ENCODE data around the gene RRP9. TPM values are rescaled to one million over a fixed set of nuclear protein-coding genes. Genes with fewer than 3 reads are reported as not detected.

Gene RRP9
- total and polyA plus RNA-seq, 2 donors (not counting 1 experiment from before 2014, with no cell fraction given): 16.7 to 21.9 TPM

- WGBS (ENCODE audit: insufficient coverage): 95% methylated on average over 10 of the region's 10 CpGs
- Mint-ChIP-seq H3K27ac (no peak overlapping the region), H3K4me1 (peaks cover 7% of the 10 kb centered on the region), H3K4me3 (no peak overlapping the region), H3K9me3 (ENCODE audit: insufficient read depth) (no peaks in the 10 kb centered on the region), H3K27me3 (no peaks in the 10 kb centered on the region)
- Histone ChIP-seq H3K4me1 (ENCODE audit: control insufficient read depth in 2 of 2, insufficient read depth in 2 of 2, low read length in 2 of 2) (peaks cover 7 to 8% of the 10 kb centered on the region in 2 donors), H3K4me3 (ENCODE audit: control extremely low read depth in 1 of 5, extremely low read depth in 1 of 5, insufficient read depth in 1 of 5, low read depth in 2 of 5, low read length in 4 of 5) (no peak overlapping the region), H3K9me3 (ENCODE audit: control extremely low read depth in 1 of 3, control insufficient read depth in 2 of 3, insufficient read depth in 1 of 3, low read length in 2 of 3) (peaks cover 0 to 2% (median 0%) of the 10 kb centered on the region in 3 donors), H3K4me2 (replicated peaks; ENCODE audit: low read depth, low read length, poor library complexity, severe bottlenecking) (no peak overlapping the region), H3K79me2 (ENCODE audit: control insufficient read depth, insufficient read depth, low read length) (no peaks in the 10 kb centered on the region), H4K20me1 (ENCODE audit: control insufficient read depth, insufficient read depth, low read length, poor library complexity, severe bottlenecking) (no peaks in the 10 kb centered on the region), H3K27me3 (replicated peaks in 1 of 4; ENCODE audit: control extremely low read depth in 1 of 4, control insufficient read depth in 3 of 4, insufficient read depth in 4 of 4, low read length in 3 of 4) (peaks cover 0 to 10% (median 4%) of the 10 kb centered on the region in 4 experiments), H3K27ac (ENCODE audit: low read length in 2 of 2) (no peak overlapping the region), H2AFZ (ENCODE audit: insufficient read depth, low read depth, low read length, poor library complexity, severe bottlenecking) (no peak overlapping the region), H3K9ac (ENCODE audit: low read length) (no peak overlapping the region), H3K36me3 (replicated peaks in 1 of 2; ENCODE audit: control extremely low read depth in 1 of 2, control insufficient read depth in 1 of 2, extremely low read depth in 1 of 2, insufficient read depth in 2 of 2, low read length in 1 of 2) (no peaks in the 10 kb centered on the region)
- ChIA-PET POLR2A (interaction anchor here (1.3 kb wide), 1 partner anchor 9 kb away, joined by 3 read pairs; no protein-coding TSS in a partner anchor), CTCF (no interaction called here)
- intact Hi-C loops (cut with micrococcal nuclease): no loop called here
- DNase-seq (no peak), ATAC-seq (ENCODE audit: low read depth) (no peak)
- no peak for TF ChIP-seq EZH2 (IDR thresholded peaks at IDR 0.05; ENCODE audit: borderline replicate concordance, insufficient read depth, low read depth, low read length, poor library complexity, severe bottlenecking)
- no peak for TF ChIP-seq CTCF (IDR thresholded peaks at IDR 0.05)
Observed at GRCh38 chr3:51960386-51960785, 18.7 kb upstream of the RRP9 start.

- H3K27ac ChIP-seq (ENCODE audit: low read length in 2 of 2): no peak overlapping the region
- H3K4me1 ChIP-seq (ENCODE audit: control insufficient read depth in 2 of 2, insufficient read depth in 2 of 2, low read length in 2 of 2): peaks cover 7 to 10% of the 10 kb centered on the region in 2 donors
- no peak overlapping the region for H3K4me3 Mint-ChIP-seq
- no peak overlapping the region for H3K4me3 ChIP-seq (ENCODE audit: control extremely low read depth in 1 of 5, extremely low read depth in 1 of 5, insufficient read depth in 1 of 5, low read depth in 2 of 5, low read length in 4 of 5)
- H3K4me2 ChIP-seq (replicated peaks; ENCODE audit: low read depth, low read length, poor library complexity, severe bottlenecking): no peak overlapping the region
- DNase-seq: no peak
- no peak overlapping the region for H3K27ac Mint-ChIP-seq
- ChIA-PET CTCF (interaction anchor here (0.5 kb wide), 1 partner anchor 1734 kb away, joined by 3 read pairs; no protein-coding TSS in a partner anchor), POLR2A (interaction anchor here (1.3 kb wide), 1 partner anchor 10 kb away, joined by 3 read pairs; no protein-coding TSS in a partner anchor)
- no peaks in the 10 kb centered on the region for H3K36me3 ChIP-seq (replicated peaks in 1 of 2; ENCODE audit: control extremely low read depth in 1 of 2, control insufficient read depth in 1 of 2, extremely low read depth in 1 of 2, insufficient read depth in 2 of 2, low read length in 1 of 2)
- no peaks in the 10 kb centered on the region for H4K20me1 ChIP-seq (ENCODE audit: control insufficient read depth, insufficient read depth, low read length, poor library complexity, severe bottlenecking)
- H3K9me3 Mint-ChIP-seq (ENCODE audit: insufficient read depth): no peaks in the 10 kb centered on the region
- no peak for TF ChIP-seq CTCF (IDR thresholded peaks at IDR 0.05)
- no peak for TF ChIP-seq EZH2 (IDR thresholded peaks at IDR 0.05; ENCODE audit: borderline replicate concordance, insufficient read depth, low read depth, low read length, poor library complexity, severe bottlenecking)
- H3K27me3 Mint-ChIP-seq: no peaks in the 10 kb centered on the region
- peaks cover 5% of the 10 kb centered on the region for H3K4me1 Mint-ChIP-seq
- no peaks in the 10 kb centered on the region for H3K79me2 ChIP-seq (ENCODE audit: control insufficient read depth, insufficient read depth, low read length)
- H2AFZ ChIP-seq (ENCODE audit: insufficient read depth, low read depth, low read length, poor library complexity, severe bottlenecking): no peak overlapping the region
- WGBS (ENCODE audit: insufficient coverage): 97% methylated on average over 6 of the region's 7 CpGs
- H3K9ac ChIP-seq (ENCODE audit: low read length): no peak overlapping the region
- H3K9me3 ChIP-seq (ENCODE audit: control extremely low read depth in 1 of 3, control insufficient read depth in 2 of 3, insufficient read depth in 1 of 3, low read length in 2 of 3): peaks cover 0 to 6% (median 0%) of the 10 kb centered on the region in 3 donors
- ATAC-seq (ENCODE audit: low read depth): no peak
- intact Hi-C loops (cut with micrococcal nuclease): no loop called here
- H3K27me3 ChIP-seq (replicated peaks in 1 of 4; ENCODE audit: control extremely low read depth in 1 of 4, control insufficient read depth in 3 of 4, insufficient read depth in 4 of 4, low read length in 3 of 4): peaks cover 0 to 17% (median 11%) of the 10 kb centered on the region in 4 experiments
Observed at GRCh38 chr3:51959651-51960050, 17.9 kb upstream of the RRP9 start.

Measured in B cell (primary cell).